Small intestine (tissue), 7 donors: ENCODE measurements around the gene PPM1L. TPM values are rescaled to one million over a fixed set of nuclear protein-coding genes. Genes with fewer than 3 reads are reported as not detected.
A peak's percentile ranks its signal among the peaks of the same experiment; 100 is the strongest.

Source experiments
- DNase-seq, 2 donors: peaks; one replicate each; pipeline versions ENCODE4 v3.0.0 to v3.0.0-alpha.2; 2013
- FAIRE-seq: peaks from 2 replicates; lab custom pipeline; 2012; peaks lifted over from hg19 to GRCh38; lab: Jason Lieb, UNC
- H3K27ac ChIP-seq, 3 donors: one replicate each; pipeline ENCODE4 v1.5.1; 2013; ENCODE audit warnings: low read length in 2 of 3, mild to moderate bottlenecking in 2 of 3, control low read depth in 1 of 3, inconsistent platforms in 1 of 3, low read depth in 1 of 3, moderate library complexity in 1 of 3
- H3K27me3 ChIP-seq, 3 donors: one replicate each; pipeline ENCODE4 v1.6.1; 2013; ENCODE audit warnings: low read length in 3 of 3, inconsistent platforms in 1 of 3; ENCODE audit not compliant: control insufficient read depth in 3 of 3, insufficient read depth in 3 of 3
- H3K36me3 ChIP-seq, 3 donors: one replicate each; pipeline ENCODE4 v1.6.1; 2013; ENCODE audit warnings: low read length in 3 of 3, inconsistent platforms in 1 of 3, low read depth in 1 of 3, mild to moderate bottlenecking in 1 of 3, moderate library complexity in 1 of 3; ENCODE audit not compliant: control insufficient read depth in 3 of 3, insufficient read depth in 2 of 3
- H3K4me1 ChIP-seq, 3 donors: one replicate each; pipeline ENCODE4 v1.6.1; 2013; ENCODE audit warnings: low read length in 2 of 3, inconsistent platforms in 1 of 3, low read depth in 1 of 3, mild to moderate bottlenecking in 1 of 3, moderate library complexity in 1 of 3; ENCODE audit not compliant: control insufficient read depth in 3 of 3, insufficient read depth in 2 of 3
- H3K4me3 ChIP-seq, 3 donors: one replicate each; pipeline ENCODE4 v1.5.1; 2013; ENCODE audit warnings: low read length in 3 of 3, control low read depth in 1 of 3, inconsistent platforms in 1 of 3, low read depth in 1 of 3, mild to moderate bottlenecking in 1 of 3, moderate library complexity in 1 of 3
- H3K9me3 ChIP-seq, 2 donors: one replicate each; pipeline ENCODE4 v1.6.1; 2013; ENCODE audit warnings: low read depth in 1 of 2, low read length in 1 of 2; ENCODE audit not compliant: control insufficient read depth in 2 of 2, insufficient read depth in 1 of 2
- WGBS, 3 donors: extraction: QIAGEN DNeasy Blood & Tissue Kit; methylation state at CpG; one replicate each; pipeline ENCODE4 v1.1.7; 2013; 5-methylcytosine and 5-hydroxymethylcytosine counted together
- polyA plus RNA-seq, 4 donors: library from polyadenylated mRNA; stranded (reverse) in 3 of 4; unstranded in 1 of 4; fragments of 200-250 nt in 3 of 4; fragments of 120-200 nt in 1 of 4; gene quantifications; one replicate each; pipeline versions ENCODE4 v1.2.1 to v1.2.3, GENCODE V29; 2013
- donor health status: healthy with polysubstance abuse.
- donor health status: control.
- donor health status: control.
- donor health status: Bipolar disorder and iron deficiency.
- donor health status: healthy.

PPM1L gene
- polyA plus RNA-seq, 4 donors = 0.27 to 3.2 (median 1.4) TPM

DNA sequence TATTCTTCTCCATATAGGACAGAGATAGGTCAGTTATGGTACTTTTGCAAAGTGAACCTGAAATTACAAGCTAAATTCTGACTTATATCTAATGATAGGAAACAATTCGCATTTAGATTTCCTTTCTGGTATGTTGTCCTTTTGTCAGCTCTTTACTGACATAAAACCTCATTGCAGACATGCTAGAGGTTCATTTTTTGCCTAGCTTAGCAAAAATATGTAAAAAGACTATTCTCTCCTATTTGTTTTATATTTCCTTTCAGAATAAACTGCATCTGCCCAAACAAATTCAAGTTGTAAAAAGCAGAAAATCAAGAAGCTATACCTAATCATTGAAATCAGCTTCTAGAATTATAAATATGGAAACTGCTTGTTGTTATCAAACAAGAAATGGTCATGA, 168.7 kb downstream of the PPM1L start:
- no peaks in the 10 kb centered on the region for H3K4me1 ChIP-seq
- H3K27ac ChIP-seq = no peak overlapping the region
- 82 to 92% (median 90%) methylated on average over 1 of the region's 1 CpG for WGBS, 3 donors
- H3K36me3 ChIP-seq = no peaks in the 10 kb centered on the region
- FAIRE-seq (no peak), DNase-seq (no peak)
- no peak overlapping the region for H3K4me3 ChIP-seq
- no peaks in the 10 kb centered on the region for H3K9me3 ChIP-seq
- H3K27me3 ChIP-seq = peaks cover 0 to 3% (median 0%) of the 10 kb centered on the region in 3 donors

DNA sequence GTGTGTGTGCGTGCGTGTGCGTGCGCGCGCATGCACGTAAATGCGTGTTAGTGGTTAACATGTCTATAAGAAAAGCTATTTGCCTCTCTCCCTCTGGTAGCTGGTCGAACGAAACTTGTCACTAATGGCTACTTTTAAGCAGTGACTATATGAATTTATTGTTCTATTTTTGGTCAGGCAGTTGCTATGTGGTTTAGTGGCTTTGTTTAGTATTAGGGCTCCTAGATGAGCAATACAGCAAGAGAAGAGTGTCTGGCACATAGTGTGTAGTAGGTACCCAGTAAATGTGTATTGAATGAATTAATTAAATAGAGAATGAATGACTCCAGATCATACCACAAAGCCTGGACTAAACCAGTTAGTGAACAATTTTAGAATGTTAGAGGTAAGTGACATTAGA, 171.6 kb downstream of the PPM1L start:
- no peak for DNase-seq
- peaks cover 0 to 3% (median 0%) of the 10 kb centered on the region in 3 donors for H3K27me3 ChIP-seq
- no peak overlapping the region for H3K4me3 ChIP-seq
- H3K27ac ChIP-seq = no peak overlapping the region
- no peaks in the 10 kb centered on the region for H3K36me3 ChIP-seq
- FAIRE-seq = no peak
- WGBS, 3 donors = 75 to 92% (median 84%) methylated on average over 10 of the region's 10 CpGs
- H3K9me3 ChIP-seq = no peaks in the 10 kb centered on the region
- H3K4me1 ChIP-seq = no peaks in the 10 kb centered on the region

DNA sequence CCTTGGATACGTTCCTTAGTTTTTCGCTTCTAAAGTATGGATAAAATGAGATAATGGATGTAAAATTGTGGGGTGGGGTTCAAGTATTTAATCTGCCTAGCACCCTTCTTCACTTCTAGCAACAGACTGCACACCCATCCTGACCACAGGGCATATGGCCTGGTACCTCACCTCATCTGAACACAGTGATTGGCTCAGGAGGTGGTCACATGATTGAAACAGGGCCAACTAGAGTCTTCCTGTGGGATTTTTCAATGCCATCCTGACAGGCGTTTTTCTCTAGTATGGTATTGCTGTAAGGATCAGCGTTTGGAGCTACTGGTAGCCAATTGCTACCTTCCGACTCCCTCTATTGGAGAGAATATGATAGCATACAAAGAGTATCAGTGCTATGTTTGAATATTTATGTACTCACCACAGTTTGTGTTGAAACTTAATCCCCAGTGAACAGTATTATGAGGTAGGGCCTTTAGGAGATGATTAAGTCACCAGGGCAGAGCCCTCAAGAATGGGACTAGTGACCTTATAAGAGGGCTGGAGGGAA, 172.2 kb downstream of the PPM1L start:
- Histone ChIP-seq H3K4me1 (no peaks in the 10 kb centered on the region), H3K9me3 (no peaks in the 10 kb centered on the region), H3K27ac (no peak overlapping the region), H3K4me3 (no peak overlapping the region), H3K36me3 (no peaks in the 10 kb centered on the region), H3K27me3 (peaks cover 0 to 3% (median 0%) of the 10 kb centered on the region in 3 donors)
- DNase-seq (no peak), FAIRE-seq (no peak)
- WGBS, 3 donors = 78 to 92% (median 85%) methylated on average over 5 of the region's 5 CpGs

DNA sequence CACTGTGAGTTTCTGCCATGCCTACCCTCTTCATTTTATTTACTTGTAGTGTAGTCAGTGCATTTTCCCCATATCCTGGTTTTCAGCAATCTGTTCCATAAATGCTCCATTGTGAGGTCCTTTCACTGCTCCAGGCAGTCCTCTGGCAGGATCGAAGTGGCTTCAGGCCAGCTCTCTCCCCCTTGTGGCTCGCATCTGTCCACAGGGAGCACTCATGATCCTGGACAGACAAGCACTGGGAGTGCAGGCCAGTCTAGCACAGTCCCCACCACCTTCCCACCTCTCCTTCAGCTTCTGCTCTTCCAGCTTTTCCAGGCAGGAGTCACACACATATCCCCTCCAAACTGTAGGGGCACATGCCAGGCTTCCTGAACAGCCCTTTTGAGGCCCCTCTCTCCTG, 173.6 kb downstream of the PPM1L start:
- H3K27me3 ChIP-seq = peaks cover 0 to 3% (median 0%) of the 10 kb centered on the region in 3 donors
- no peaks in the 10 kb centered on the region for H3K9me3 ChIP-seq
- H3K4me3 ChIP-seq = no peak overlapping the region
- no peaks in the 10 kb centered on the region for H3K36me3 ChIP-seq
- H3K27ac ChIP-seq = no peak overlapping the region
- FAIRE-seq (no peak), DNase-seq (no peak)
- WGBS, 3 donors = 55 to 88% (median 68%) methylated on average over 2 of the region's 2 CpGs
- no peaks in the 10 kb centered on the region for H3K4me1 ChIP-seq

DNA sequence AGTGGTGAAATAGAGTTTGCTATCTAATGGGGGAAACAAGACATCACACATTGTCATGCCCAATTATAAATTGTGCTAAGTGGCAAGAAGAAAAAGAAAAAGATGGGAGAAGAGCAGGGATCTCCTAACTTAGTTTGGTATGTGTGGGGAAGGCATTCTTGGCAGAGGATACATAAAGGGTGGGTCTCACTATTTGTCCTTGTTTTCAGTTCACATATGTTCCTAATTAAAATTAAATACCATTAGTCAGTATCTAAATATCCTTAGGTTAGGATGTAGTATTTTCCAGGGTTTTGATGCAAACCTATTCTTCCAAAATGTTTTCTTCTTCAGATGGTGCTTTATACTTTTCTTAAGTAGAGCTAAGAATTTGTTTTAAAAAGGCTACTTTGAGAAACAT, 175.4 kb downstream of the PPM1L start:
- no peak for FAIRE-seq

DNA sequence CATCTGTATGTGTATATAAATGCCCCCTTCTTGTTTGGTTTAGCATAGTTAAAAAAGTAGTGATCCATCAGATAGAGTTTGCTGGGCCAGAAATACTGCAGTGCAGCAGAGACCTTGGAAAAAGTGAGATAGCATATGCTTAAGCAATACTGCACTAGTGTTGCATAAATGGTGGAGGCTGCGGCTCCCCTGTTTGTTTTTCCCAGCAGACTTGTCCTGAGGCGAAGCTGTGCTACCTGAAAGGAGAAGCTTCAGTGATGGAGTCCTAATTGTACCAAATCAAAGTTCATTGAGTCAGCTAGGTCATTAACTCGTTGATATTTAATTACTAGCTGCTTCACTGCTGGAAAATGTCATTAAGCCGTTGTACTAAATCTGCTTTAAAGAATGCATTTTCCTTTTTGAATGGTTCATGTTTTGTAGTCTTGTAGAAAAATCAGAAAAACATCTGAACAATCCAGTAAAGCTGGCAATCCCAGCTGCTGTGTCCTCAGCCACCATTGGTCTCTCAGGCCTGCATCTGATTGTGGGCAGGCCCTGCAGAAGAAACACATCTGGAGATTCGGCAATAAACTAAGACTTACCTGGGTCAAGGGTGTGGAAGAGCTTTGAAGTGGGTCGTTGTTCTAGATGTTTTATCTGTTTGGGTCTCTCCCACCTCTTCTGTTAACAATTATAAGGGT, 179.5 kb downstream of the PPM1L start:
- 31 to 73% (median 43%) methylated on average over 6 of the region's 6 CpGs for WGBS, 3 donors
- Histone ChIP-seq H3K27me3 (no peaks in the 10 kb centered on the region), H3K4me3 (no peak overlapping the region), H3K27ac (no peak overlapping the region), H3K9me3 (peaks cover 0 to 5% of the 10 kb centered on the region in 2 donors), H3K4me1 (no peaks in the 10 kb centered on the region), H3K36me3 (no peaks in the 10 kb centered on the region)
- FAIRE-seq = no peak
- DNase-seq = peak in 1 of 2 donors; percentile 25

More for the DNA sequence above, 175.4 kb downstream of the PPM1L start:
- Histone ChIP-seq H3K4me1 (no peaks in the 10 kb centered on the region), H3K27ac (no peak overlapping the region), H3K27me3 (no peaks in the 10 kb centered on the region), H3K9me3 (no peaks in the 10 kb centered on the region), H3K4me3 (no peak overlapping the region), H3K36me3 (no peaks in the 10 kb centered on the region)
- DNase-seq = no peak

DNA sequence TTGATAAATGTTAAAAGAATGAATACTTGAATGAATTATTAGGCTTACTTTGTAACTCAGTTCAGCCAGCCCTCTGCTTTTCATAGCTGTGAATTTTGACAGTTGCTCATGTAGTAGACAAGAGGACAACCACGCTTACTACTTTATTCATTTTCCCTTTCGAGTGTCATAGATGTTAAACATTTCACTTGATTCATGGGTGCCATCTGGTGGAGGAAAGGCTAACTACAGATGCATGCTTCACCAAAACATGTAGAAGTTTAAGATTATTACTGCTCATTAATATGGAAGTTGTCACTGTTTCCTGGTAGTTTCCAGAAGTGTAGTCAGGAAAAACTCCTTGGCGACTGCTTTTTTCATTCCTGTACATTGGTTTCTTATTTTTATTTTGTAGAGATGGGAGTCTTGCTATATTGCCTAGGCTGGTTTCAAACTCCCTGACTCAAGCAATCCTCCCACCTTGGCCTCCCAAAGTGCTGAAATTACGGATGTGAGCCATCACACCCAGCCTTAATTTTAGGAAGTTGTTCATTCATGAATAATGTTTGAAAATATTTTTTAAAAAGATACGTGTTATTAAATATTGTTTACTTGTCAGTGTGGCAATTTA, 186.0 kb downstream of the PPM1L start:
- Histone ChIP-seq H3K27ac (no peak overlapping the region), H3K4me1 (peaks cover 0 to 2% (median 0%) of the 10 kb centered on the region in 3 donors), H3K36me3 (no peaks in the 10 kb centered on the region), H3K9me3 (peaks cover 0 to 7% of the 10 kb centered on the region in 2 donors), H3K4me3 (no peak overlapping the region), H3K27me3 (no peaks in the 10 kb centered on the region)
- FAIRE-seq = peak; percentile 49
- DNase-seq = peak; percentile 80 to 82
- WGBS, 3 donors = 34 to 38% (median 37%) methylated on average over 5 of the region's 5 CpGs

DNA sequence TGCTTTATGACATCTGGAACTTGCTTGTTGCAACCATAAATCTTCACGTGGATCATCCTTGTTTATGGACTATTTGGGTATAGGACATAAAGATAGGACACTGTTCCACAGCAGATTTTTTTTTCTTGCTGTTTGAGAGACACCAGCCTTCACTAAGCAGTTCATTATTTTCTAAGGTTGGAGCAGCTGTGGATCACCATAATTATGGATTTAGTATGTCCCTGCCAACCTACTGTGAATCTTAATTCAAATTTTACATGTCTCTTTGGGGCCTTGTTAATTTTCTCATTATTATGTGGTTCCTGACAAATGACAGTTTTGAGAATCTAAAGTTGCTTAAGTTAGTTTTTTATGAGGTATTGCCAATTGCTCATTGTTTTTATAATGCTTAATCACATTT, 188.0 kb downstream of the PPM1L start:
- Histone ChIP-seq H3K4me3 (no peak overlapping the region), H3K27ac (no peak overlapping the region), H3K9me3 (peaks cover 0 to 7% of the 10 kb centered on the region in 2 donors), H3K36me3 (no peaks in the 10 kb centered on the region), H3K27me3 (no peaks in the 10 kb centered on the region), H3K4me1 (peaks cover 0 to 2% (median 2%) of the 10 kb centered on the region in 3 donors)
- WGBS, 3 donors = 53 to 71% (median 63%) methylated on average over 1 of the region's 1 CpG
- no peak for DNase-seq
- FAIRE-seq = no peak
